NCI-H2196 treated with DMSO at 0.1 percent for 48 hours (cell line): ENCODE data around the gene FTO.
"Not testable (repeated sequence)": the region's sequence is repeated elsewhere in the genome, so short reads cannot be mapped to it uniquely, and the experiment has no call there.

Source experiments
- DNase-seq: peaks from one replicate; lab custom pipeline; 2025; ENCODE audit not compliant: unreplicated experiment; lab: John Stamatoyannopoulos, UW

FTO gene

DNA sequence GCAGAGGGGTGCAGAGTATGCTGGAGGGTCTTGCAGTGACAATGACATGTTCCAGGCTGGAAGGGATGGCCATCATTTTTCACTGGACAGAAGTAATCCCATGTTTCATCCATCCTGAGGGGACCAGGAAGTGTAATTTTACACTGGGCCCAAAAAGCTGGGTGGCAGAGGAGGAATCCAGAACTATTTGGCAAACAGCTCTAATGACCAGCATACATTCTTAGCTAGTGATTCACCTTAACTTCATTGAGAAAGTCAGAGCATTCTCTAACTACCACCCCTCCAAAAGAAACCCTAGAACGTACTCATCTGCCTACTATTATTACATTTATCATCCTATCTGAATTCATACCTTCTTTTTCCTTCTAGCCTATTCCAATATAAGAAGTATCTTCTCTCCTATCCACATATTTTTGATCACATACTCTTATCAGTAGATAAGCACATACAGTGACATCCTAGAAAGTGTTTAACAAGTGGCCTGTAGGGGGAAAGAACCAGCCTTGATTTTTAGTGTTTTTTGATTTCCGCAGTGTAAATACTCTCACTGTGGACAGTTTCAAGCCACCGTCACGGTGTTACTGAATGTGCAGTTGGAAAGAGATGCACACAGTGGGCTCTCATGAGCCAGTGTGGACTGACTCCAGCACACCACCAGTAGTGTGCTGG, 118.1 kb downstream of the FTO start:
- DNase-seq = no peak

DNA sequence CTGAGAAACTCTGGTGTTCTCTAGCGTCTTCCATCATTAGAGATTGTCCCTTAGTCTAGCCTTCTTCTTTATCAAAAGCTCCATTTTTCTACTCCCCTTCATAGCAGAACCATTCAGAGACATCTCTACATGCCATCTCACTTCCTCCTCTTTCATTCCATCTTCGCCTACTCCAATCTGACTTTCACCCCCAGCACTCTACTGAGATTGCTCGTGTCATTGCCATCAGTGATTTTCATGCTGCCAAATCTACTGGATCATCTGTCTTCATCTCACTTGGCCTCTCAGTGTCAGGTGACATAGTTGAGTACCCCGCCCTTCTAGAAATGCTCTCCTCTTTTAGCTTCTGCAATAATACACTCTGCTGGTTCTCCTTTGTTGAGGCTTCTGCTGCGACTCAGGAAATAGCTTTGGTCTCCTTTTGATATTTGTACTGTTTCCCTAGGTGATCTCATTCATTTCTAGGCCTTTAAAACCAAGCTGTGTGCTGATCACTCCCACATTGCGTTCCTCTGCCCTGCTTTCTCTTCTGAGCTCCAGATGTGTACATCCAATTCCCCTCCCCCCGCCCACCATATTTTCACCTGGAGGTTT, 119.1 kb downstream of the FTO start:
- no peak for DNase-seq

DNA sequence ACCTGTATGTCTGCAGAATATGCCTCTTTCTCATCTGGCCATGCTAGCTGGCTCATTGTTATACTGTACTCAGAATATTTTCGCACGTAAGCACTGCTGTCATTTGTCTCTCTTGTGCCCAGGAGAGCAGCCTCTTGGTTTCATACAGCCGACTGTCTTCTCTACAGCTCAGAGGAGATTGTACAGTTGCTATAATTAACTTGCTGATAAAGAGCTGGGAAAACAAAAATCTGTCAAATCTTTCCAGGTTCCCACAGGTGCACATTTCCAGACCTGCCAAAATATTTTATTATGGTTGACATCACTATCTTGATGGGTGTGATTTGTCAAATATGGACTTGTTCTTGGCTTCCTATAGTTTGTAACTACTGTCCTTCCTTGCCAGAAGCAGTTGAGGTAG, 122.7 kb downstream of the FTO start:
- no peak for DNase-seq

DNA sequence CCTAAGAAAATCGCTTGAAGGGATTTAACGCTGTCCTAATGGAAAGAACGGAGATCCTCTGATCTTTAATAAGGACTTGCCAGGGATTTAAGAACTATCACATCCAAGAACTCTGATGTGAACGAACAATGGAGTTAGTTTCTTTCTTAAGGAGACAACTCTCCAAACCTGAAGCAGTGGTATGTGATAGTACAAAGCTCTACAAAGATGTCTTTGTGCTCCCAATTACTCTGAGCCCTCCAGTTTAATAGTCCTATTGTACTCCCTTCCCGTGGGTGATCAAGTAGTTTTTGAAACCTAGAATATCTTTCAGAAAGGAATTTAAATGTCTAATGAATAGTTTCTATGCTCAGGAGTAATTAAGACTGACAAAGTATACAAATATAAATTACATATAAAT, 123.8 kb downstream of the FTO start:
- no peak for DNase-seq

GRCh38 chr16:53829186-53829747, 125.3 kb downstream of the FTO start:
- no peak for DNase-seq

GRCh38 chr16:53832896-53833544, 129.1 kb downstream of the FTO start:
- DNase-seq = no peak

- no peak for DNase-seq
Observed at GRCh38 chr16:53836142-53836541, 132.2 kb downstream of the FTO start.

- no peak for DNase-seq
Observed at GRCh38 chr16:53836680-53837079, 132.7 kb downstream of the FTO start.

GRCh38 chr16:53837426-53837825, 133.5 kb downstream of the FTO start:
- DNase-seq = no peak

DNA sequence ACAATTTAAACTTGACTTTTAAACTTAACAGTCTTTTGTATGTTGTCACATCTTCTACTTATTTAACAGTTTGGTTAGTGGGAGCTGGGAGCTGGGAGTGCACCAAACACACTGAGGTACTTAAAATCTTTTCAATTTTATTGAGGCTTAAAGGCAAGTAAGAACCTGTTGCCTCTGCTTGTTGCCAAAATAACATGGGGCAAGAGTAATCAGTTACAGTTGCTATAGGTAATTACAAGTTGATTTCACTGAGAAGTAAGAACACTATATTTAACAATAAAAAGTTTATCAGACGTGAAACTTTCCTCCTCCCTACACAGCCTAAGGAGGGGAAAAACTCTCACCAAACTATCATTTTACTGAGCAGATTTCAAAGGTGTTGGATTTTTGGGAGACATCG, 135.2 kb downstream of the FTO start:
- DNase-seq = no peak

DNA sequence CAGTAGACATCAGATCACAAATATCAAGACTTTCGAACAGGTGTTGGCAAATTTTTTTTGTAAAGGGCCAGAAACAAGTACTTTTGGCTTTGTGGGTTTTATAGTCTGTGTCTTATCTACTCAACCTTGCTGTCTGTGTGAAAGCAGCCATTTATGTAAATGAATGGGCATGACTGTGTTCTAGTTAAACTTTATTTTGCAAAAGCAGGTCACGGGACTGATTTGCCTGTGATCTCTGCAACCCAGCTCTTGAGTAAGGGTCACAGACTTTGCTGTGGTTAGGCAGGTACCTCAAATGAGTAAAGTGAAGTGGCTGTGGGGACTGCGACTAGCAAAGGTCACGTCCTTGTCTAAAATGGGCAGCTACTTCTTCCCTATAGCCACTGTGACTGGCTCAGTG, 136.5 kb downstream of the FTO start:
- DNase-seq = no peak

DNA sequence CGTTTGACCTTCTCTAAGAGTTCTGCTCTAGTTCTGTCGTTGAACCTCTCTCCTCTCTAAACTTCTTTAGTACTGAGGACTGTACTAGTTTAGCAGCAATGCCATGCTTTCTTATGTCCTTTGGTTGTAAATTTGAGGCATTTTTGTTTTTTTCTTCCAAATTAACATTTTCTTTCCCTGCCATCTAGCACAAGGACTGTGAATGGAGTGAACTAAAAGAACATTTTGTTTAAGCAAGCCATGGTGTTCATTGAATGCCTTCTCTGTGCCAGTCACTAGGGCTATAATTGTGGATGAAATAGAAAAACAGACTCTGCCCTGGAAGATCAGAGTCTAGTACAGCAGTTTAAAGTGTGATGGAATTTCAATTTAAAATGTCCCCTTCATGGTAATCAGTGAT, 137.9 kb downstream of the FTO start:
- DNase-seq = no peak

GRCh38 chr16:53843084-53843483, 139.1 kb downstream of the FTO start:
- DNase-seq = no peak

- no peak for DNase-seq
Observed at GRCh38 chr16:53844804-53845203, 140.8 kb downstream of the FTO start.

DNA sequence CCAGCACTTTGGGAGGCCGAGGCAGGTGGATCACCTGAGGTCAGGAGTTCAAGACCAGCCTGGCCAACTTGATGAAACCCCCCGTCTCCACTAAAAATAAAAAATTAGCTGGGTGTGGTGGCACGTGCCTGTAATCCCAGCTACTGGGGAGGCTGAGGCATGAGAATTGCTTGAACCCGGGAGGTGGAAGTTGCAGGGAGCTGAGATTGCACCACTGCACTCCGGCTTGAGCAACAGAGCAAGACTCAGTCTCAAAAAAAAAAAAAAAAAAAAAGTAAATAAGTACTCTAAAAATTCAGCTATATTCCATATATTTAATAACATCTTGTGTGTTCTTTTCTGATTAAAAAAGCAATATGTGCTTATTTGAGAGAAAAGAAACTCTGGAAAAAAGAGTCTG, 142.6 kb downstream of the FTO start:
- not testable (repeated sequence) for DNase-seq

- no peak for DNase-seq
Observed at GRCh38 chr16:53846971-53847370, 143.0 kb downstream of the FTO start.

- DNase-seq = no peak
Observed at GRCh38 chr16:53848277-53848942, 144.5 kb downstream of the FTO start.

- no peak for DNase-seq
Observed at GRCh38 chr16:53848950-53849349, 145.0 kb downstream of the FTO start.

GRCh38 chr16:53849585-53849984, 145.6 kb downstream of the FTO start:
- DNase-seq = no peak

- DNase-seq = no peak
Observed at GRCh38 chr16:53849994-53850393, 146.0 kb downstream of the FTO start.

GRCh38 chr16:53852678-53853077, 148.7 kb downstream of the FTO start:
- DNase-seq = no peak

- no peak for DNase-seq
Observed at GRCh38 chr16:53855056-53855455, 151.1 kb downstream of the FTO start.
